ENCODE data around the gene ITPR2. TPM values are rescaled to one million over a fixed set of nuclear protein-coding genes. Genes with fewer than 3 reads are reported as not detected.

The ITPR2 gene
- total RNA-seq, 2 experiments from 2014 or later = 25.6 to 44.7 TPM

- Histone ChIP-seq H3K79me2 (ENCODE audit: insufficient read depth, low read depth, low read length) (no peaks in the 10 kb centered on the region), H3K9me3 (ENCODE audit: low read length) (no peaks in the 10 kb centered on the region), H3K4me2 (ENCODE audit: low read length) (no peak overlapping the region), H3K9me2 (ENCODE audit: insufficient read depth, low read length) (no peaks in the 10 kb centered on the region), H4K20me1 (ENCODE audit: insufficient read depth, low read length) (no peaks in the 10 kb centered on the region), H3K36me3 (ENCODE audit: insufficient read depth, low read length) (no peaks in the 10 kb centered on the region), H2AFZ (ENCODE audit: low read length) (no peak overlapping the region), H3K27ac (ENCODE audit: low read depth, low read length, poor library complexity, severe bottlenecking) (no peak overlapping the region), H3K4me1 (ENCODE audit: insufficient read depth, low read length, poor library complexity, severe bottlenecking) (no peaks in the 10 kb centered on the region), H3K4me3 (ENCODE audit: low read depth, low read length, poor library complexity, severe bottlenecking) (no peak overlapping the region)
- no TSS peak for BruUV-seq (replicated peaks)
- CTCF ChIA-PET (ENCODE audit: unreplicated experiment) = no interaction called here
- DNase-seq (ENCODE audit: low spot score) = no peak
- POLR2A ChIA-PET = interaction anchor here (1.0 kb wide), 1 partner anchor 9 kb away, joined by 3 read pairs; no protein-coding TSS in a partner anchor
- TF ChIP-seq EZH2phosphoT487 (IDR thresholded peaks at IDR 0.05; ENCODE audit: borderline replicate concordance, low read depth, low read length) = no peak
- TF ChIP-seq, protein P1, sequence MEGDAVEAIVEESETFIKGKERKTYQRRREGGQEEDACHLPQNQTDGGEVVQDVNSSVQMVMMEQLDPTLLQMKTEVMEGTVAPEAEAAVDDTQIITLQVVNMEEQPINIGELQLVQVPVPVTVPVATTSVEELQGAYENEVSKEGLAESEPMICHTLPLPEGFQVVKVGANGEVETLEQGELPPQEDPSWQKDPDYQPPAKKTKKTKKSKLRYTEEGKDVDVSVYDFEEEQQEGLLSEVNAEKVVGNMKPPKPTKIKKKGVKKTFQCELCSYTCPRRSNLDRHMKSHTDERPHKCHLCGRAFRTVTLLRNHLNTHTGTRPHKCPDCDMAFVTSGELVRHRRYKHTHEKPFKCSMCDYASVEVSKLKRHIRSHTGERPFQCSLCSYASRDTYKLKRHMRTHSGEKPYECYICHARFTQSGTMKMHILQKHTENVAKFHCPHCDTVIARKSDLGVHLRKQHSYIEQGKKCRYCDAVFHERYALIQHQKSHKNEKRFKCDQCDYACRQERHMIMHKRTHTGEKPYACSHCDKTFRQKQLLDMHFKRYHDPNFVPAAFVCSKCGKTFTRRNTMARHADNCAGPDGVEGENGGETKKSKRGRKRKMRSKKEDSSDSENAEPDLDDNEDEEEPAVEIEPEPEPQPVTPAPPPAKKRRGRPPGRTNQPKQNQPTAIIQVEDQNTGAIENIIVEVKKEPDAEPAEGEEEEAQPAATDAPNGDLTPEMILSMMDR (conservative IDR thresholded peaks at IDR 0.05; ENCODE audit: low read length) = no peak
- intact Hi-C loops (cut with micrococcal nuclease; ENCODE audit: unreplicated experiment) = no loop called here
Observed at GRCh38 chr12:26537126-26537525, 295.9 kb downstream of the ITPR2 start.

- DNase-seq (ENCODE audit: low spot score) = no peak
- Histone ChIP-seq H3K4me1 (ENCODE audit: insufficient read depth, low read length, poor library complexity, severe bottlenecking) (no peaks in the 10 kb centered on the region), H3K4me2 (ENCODE audit: low read length) (no peak overlapping the region), H3K79me2 (ENCODE audit: insufficient read depth, low read depth, low read length) (no peaks in the 10 kb centered on the region), H4K20me1 (ENCODE audit: insufficient read depth, low read length) (no peaks in the 10 kb centered on the region), H3K36me3 (ENCODE audit: insufficient read depth, low read length) (no peaks in the 10 kb centered on the region), H3K4me3 (ENCODE audit: low read depth, low read length, poor library complexity, severe bottlenecking) (no peak overlapping the region), H2AFZ (ENCODE audit: low read length) (no peak overlapping the region), H3K9me2 (ENCODE audit: insufficient read depth, low read length) (no peaks in the 10 kb centered on the region), H3K9me3 (ENCODE audit: low read length) (no peaks in the 10 kb centered on the region), H3K27ac (ENCODE audit: low read depth, low read length, poor library complexity, severe bottlenecking) (no peak overlapping the region)
- TF ChIP-seq EZH2phosphoT487 (IDR thresholded peaks at IDR 0.05; ENCODE audit: borderline replicate concordance, low read depth, low read length) = no peak
- TF ChIP-seq, protein P1 (conservative IDR thresholded peaks at IDR 0.05; ENCODE audit: low read length) = no peak
- POLR2A ChIA-PET = interaction anchor here (0.6 to 0.9 kb wide), 3 partner anchors 23 to 287 kb away, joined by 3 to 6 read pairs (median 3); no protein-coding TSS in a partner anchor
- intact Hi-C loops (cut with micrococcal nuclease; ENCODE audit: unreplicated experiment) = no loop called here
- BruUV-seq (replicated peaks) = no TSS peak
- CTCF ChIA-PET (ENCODE audit: unreplicated experiment) = no interaction called here
Observed at GRCh38 chr12:26535826-26536225, 297.2 kb downstream of the ITPR2 start.

DNA sequence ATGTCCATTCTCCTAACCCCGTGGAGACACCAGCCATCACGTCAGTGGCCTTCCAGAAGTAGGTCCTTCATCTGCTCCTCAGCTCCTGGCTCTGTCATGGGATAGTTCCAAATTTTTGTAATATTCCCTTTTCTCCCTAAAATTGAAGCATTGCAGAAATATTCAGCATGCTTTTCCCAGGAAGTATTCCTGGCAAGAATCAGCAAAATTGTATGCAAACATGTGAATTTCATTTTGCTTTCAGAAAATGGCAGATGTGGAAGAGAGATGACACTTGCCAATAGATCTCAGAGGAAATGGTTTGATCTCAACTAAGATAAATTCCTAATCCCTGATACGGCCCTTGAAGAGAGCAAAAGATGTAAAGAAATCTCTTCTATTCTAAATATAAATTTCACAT, 298.9 kb downstream of the ITPR2 start:
- POLR2A ChIA-PET = no interaction called here
- TF ChIP-seq EZH2phosphoT487 (IDR thresholded peaks at IDR 0.05; ENCODE audit: borderline replicate concordance, low read depth, low read length) = no peak
- TF ChIP-seq, protein P1 (conservative IDR thresholded peaks at IDR 0.05; ENCODE audit: low read length) = no peak

More for the DNA sequence above, 298.9 kb downstream of the ITPR2 start:
- no peak overlapping the region for H2AFZ ChIP-seq (ENCODE audit: low read length)
- CTCF ChIA-PET (ENCODE audit: unreplicated experiment) = no interaction called here
- intact Hi-C loops (cut with micrococcal nuclease; ENCODE audit: unreplicated experiment) = no loop called here
- no peaks in the 10 kb centered on the region for H3K9me2 ChIP-seq (ENCODE audit: insufficient read depth, low read length)
- no peak overlapping the region for H3K4me3 ChIP-seq (ENCODE audit: low read depth, low read length, poor library complexity, severe bottlenecking)
- no peaks in the 10 kb centered on the region for H3K79me2 ChIP-seq (ENCODE audit: insufficient read depth, low read depth, low read length)
- H3K27ac ChIP-seq (ENCODE audit: low read depth, low read length, poor library complexity, severe bottlenecking) = no peak overlapping the region
- no peaks in the 10 kb centered on the region for H3K4me1 ChIP-seq (ENCODE audit: insufficient read depth, low read length, poor library complexity, severe bottlenecking)
- H3K9me3 ChIP-seq (ENCODE audit: low read length) = no peaks in the 10 kb centered on the region
- H4K20me1 ChIP-seq (ENCODE audit: insufficient read depth, low read length) = no peaks in the 10 kb centered on the region
- no peaks in the 10 kb centered on the region for H3K36me3 ChIP-seq (ENCODE audit: insufficient read depth, low read length)
- H3K4me2 ChIP-seq (ENCODE audit: low read length) = no peak overlapping the region
- no peak for DNase-seq (ENCODE audit: low spot score)
- no TSS peak for BruUV-seq (replicated peaks)
